ENCODE results near the gene SLAIN1. TPM values are rescaled to one million over a fixed set of nuclear protein-coding genes. Genes with fewer than 3 reads are reported as not detected.

SLAIN1 gene
- total RNA-seq, 2 experiments from 2014 or later: 16.4 to 31.7 TPM

GRCh38 chr13:77740931-77741596, 43.6 kb downstream of the SLAIN1 start:
- no peak overlapping the region for H3K4me3 ChIP-seq (ENCODE audit: low read depth, low read length, poor library complexity, severe bottlenecking)
- CTCF ChIA-PET (ENCODE audit: unreplicated experiment): no interaction called here
- POLR2A ChIA-PET: interaction anchor here (0.6 to 1.0 kb wide), 7 partner anchors 10 to 155 kb away, joined by 3 to 4 read pairs (median 3); no protein-coding TSS in a partner anchor

GRCh38 chr13:77741597-77741972, 44.1 kb downstream of the SLAIN1 start:
- Histone ChIP-seq H3K36me3 (ENCODE audit: insufficient read depth, low read length) (peaks cover 13% of the 10 kb centered on the region; the same call in 1 of the 2 replicates), H3K4me3 (ENCODE audit: low read depth, low read length, poor library complexity, severe bottlenecking) (no peak overlapping the region), H3K9me2 (ENCODE audit: insufficient read depth, low read length) (no peaks in the 10 kb centered on the region), H3K79me2 (ENCODE audit: insufficient read depth, low read depth, low read length) (no peaks in the 10 kb centered on the region), H3K9me3 (ENCODE audit: low read length) (no peaks in the 10 kb centered on the region), H3K4me2 (ENCODE audit: low read length) (no peak overlapping the region), H3K27ac (ENCODE audit: low read depth, low read length, poor library complexity, severe bottlenecking) (no peak overlapping the region), H3K4me1 (ENCODE audit: insufficient read depth, low read length, poor library complexity, severe bottlenecking) (no peaks in the 10 kb centered on the region), H4K20me1 (ENCODE audit: insufficient read depth, low read length) (no peaks in the 10 kb centered on the region), H2AFZ (ENCODE audit: low read length) (no peak overlapping the region)
- intact Hi-C loops (cut with micrococcal nuclease; ENCODE audit: unreplicated experiment): no loop called here
- BruUV-seq (replicated peaks): no TSS peak
- ChIA-PET CTCF (ENCODE audit: unreplicated experiment) (no interaction called here), POLR2A (interaction anchor here (0.7 to 1.0 kb wide), 6 partner anchors 16 to 156 kb away, joined by 3 to 4 read pairs (median 3); no protein-coding TSS in a partner anchor)
- no peak for DNase-seq (ENCODE audit: low spot score)
- no peak for TF ChIP-seq EZH2phosphoT487 (IDR thresholded peaks at IDR 0.05; ENCODE audit: borderline replicate concordance, low read depth, low read length)
- no peak for TF ChIP-seq CTCF (conservative IDR thresholded peaks at IDR 0.05; ENCODE audit: low read length)

More at GRCh38 chr13:77740931-77741596, 43.6 kb downstream of the SLAIN1 start:
- intact Hi-C loops (cut with micrococcal nuclease; ENCODE audit: unreplicated experiment): no loop called here
- no TSS peak for BruUV-seq (replicated peaks)
- H3K27ac ChIP-seq (ENCODE audit: low read depth, low read length, poor library complexity, severe bottlenecking): no peak overlapping the region
- no peaks in the 10 kb centered on the region for H3K9me3 ChIP-seq (ENCODE audit: low read length)
- DNase-seq (ENCODE audit: low spot score): no peak
- no peaks in the 10 kb centered on the region for H3K4me1 ChIP-seq (ENCODE audit: insufficient read depth, low read length, poor library complexity, severe bottlenecking)
- H3K9me2 ChIP-seq (ENCODE audit: insufficient read depth, low read length): no peaks in the 10 kb centered on the region
- H2AFZ ChIP-seq (ENCODE audit: low read length): no peak overlapping the region
- peaks cover 13% of the 10 kb centered on the region; the same call in 1 of the 2 replicates for H3K36me3 ChIP-seq (ENCODE audit: insufficient read depth, low read length)
- TF ChIP-seq CTCF (conservative IDR thresholded peaks at IDR 0.05; ENCODE audit: low read length) (no peak), EZH2phosphoT487 (IDR thresholded peaks at IDR 0.05; ENCODE audit: borderline replicate concordance, low read depth, low read length) (no peak)
- H3K79me2 ChIP-seq (ENCODE audit: insufficient read depth, low read depth, low read length): no peaks in the 10 kb centered on the region
- H3K4me2 ChIP-seq (ENCODE audit: low read length): no peak overlapping the region
- H4K20me1 ChIP-seq (ENCODE audit: insufficient read depth, low read length): no peaks in the 10 kb centered on the region

GRCh38 chr13:77742801-77743200, 45.3 kb downstream of the SLAIN1 start:
- intact Hi-C loops (cut with micrococcal nuclease; ENCODE audit: unreplicated experiment): no loop called here
- Histone ChIP-seq H3K4me2 (ENCODE audit: low read length) (no peak overlapping the region), H4K20me1 (ENCODE audit: insufficient read depth, low read length) (no peaks in the 10 kb centered on the region), H3K79me2 (ENCODE audit: insufficient read depth, low read depth, low read length) (no peaks in the 10 kb centered on the region), H3K36me3 (ENCODE audit: insufficient read depth, low read length) (peaks cover 13% of the 10 kb centered on the region; the same call in 1 of the 2 replicates), H3K9me3 (ENCODE audit: low read length) (no peaks in the 10 kb centered on the region), H3K9me2 (ENCODE audit: insufficient read depth, low read length) (no peaks in the 10 kb centered on the region), H2AFZ (ENCODE audit: low read length) (no peak overlapping the region), H3K4me1 (ENCODE audit: insufficient read depth, low read length, poor library complexity, severe bottlenecking) (no peaks in the 10 kb centered on the region), H3K4me3 (ENCODE audit: low read depth, low read length, poor library complexity, severe bottlenecking) (no peak overlapping the region), H3K27ac (ENCODE audit: low read depth, low read length, poor library complexity, severe bottlenecking) (no peak overlapping the region)
- TF ChIP-seq CTCF (conservative IDR thresholded peaks at IDR 0.05; ENCODE audit: low read length): no peak
- no peak for TF ChIP-seq EZH2phosphoT487 (IDR thresholded peaks at IDR 0.05; ENCODE audit: borderline replicate concordance, low read depth, low read length)
- no TSS peak for BruUV-seq (replicated peaks)
- ChIA-PET CTCF (ENCODE audit: unreplicated experiment) (no interaction called here), POLR2A (interaction anchor here (0.6 kb wide), 1 partner anchor 1000 kb away, joined by 5 read pairs; no protein-coding TSS in a partner anchor)
- no peak for DNase-seq (ENCODE audit: low spot score)

Measured in OCI-LY7 (cell line).